PFSK-1 (cell line): Measurements from ENCODE around the gene MTMR4.

Experiments used
- FOXP2 ChIP-seq: optimal IDR thresholded peaks from 2 replicates; pipeline ENCODE3; 2011; ENCODE audit warnings: borderline replicate concordance, control low read depth, inconsistent platforms; ENCODE audit not compliant: insufficient read depth; ENCODE audit errors: extremely low read length, extremely low read depth
- POLR2AphosphoS5 ChIP-seq: IDR thresholded peaks from 2 replicates; pipeline ENCODE4 v1.6.1; 2012; ENCODE audit warnings: low read depth, mild to moderate bottlenecking, control low read depth, low read length, moderate library complexity
- REST ChIP-seq, 2 experiments: IDR thresholded peaks; 2 replicates each; pipeline versions ENCODE4 v1.6.1 to v1.8.0; 2011 to 2012; ENCODE audit warnings: low read depth in 2 of 2, low read length in 2 of 2, control low read depth in 1 of 2, inconsistent platforms in 1 of 2, mild to moderate bottlenecking in 1 of 2, moderate library complexity in 1 of 2; ENCODE audit not compliant: insufficient read depth in 1 of 2
- SIN3A ChIP-seq: IDR thresholded peaks from 2 replicates; pipeline ENCODE4 v1.6.1; 2012; ENCODE audit warnings: mild to moderate bottlenecking, low read length, moderate library complexity, borderline replicate concordance; ENCODE audit not compliant: insufficient read depth
- TAF1 ChIP-seq: IDR thresholded peaks from 2 replicates; pipeline ENCODE4 v1.6.1; 2012; ENCODE audit warnings: low read length, control low read depth, borderline replicate concordance; ENCODE audit not compliant: insufficient read depth

MTMR4 gene

GRCh38 chr17:58527949-58528348 lies 13.5 kb upstream of the MTMR4 start:
- TF ChIP-seq POLR2AphosphoS5 (no peak), FOXP2 (no peak), TAF1 (no peak), SIN3A (no peak), REST (IDR thresholded peaks at IDR 0.05; ENCODE audit: insufficient read depth in 1 of 2, low read depth in 2 of 2, low read length in 2 of 2) (no peak)

- TF ChIP-seq REST (IDR thresholded peaks at IDR 0.05; ENCODE audit: insufficient read depth in 1 of 2, low read depth in 2 of 2, low read length in 2 of 2) = no peak
- TF ChIP-seq FOXP2 = no peak
- TF ChIP-seq POLR2AphosphoS5 = no peak
- no peak for TF ChIP-seq SIN3A
- TF ChIP-seq TAF1 = no peak
Observed at GRCh38 chr17:58527306-58527705, 12.9 kb upstream of the MTMR4 start.

- TF ChIP-seq SIN3A (no peak), REST (IDR thresholded peaks at IDR 0.05; ENCODE audit: insufficient read depth in 1 of 2, low read depth in 2 of 2, low read length in 2 of 2) (no peak), FOXP2 (no peak), POLR2AphosphoS5 (no peak), TAF1 (no peak)
Observed at GRCh38 chr17:58525239-58525638, 10.8 kb upstream of the MTMR4 start.

- TF ChIP-seq FOXP2 = no peak
Observed at GRCh38 chr17:58521680-58522079, 7.2 kb upstream of the MTMR4 start.

GRCh38 chr17:58520843-58521430 lies 6.5 kb upstream of the MTMR4 start:
- TF ChIP-seq SIN3A = no peak
- no peak for TF ChIP-seq POLR2AphosphoS5
- no peak for TF ChIP-seq FOXP2
- no peak for TF ChIP-seq REST (IDR thresholded peaks at IDR 0.05; ENCODE audit: insufficient read depth in 1 of 2, low read depth in 2 of 2, low read length in 2 of 2)
- no peak for TF ChIP-seq TAF1
